Fibroblast of the conjunctiva (primary cell): Measurements from ENCODE around the gene CHST13.

Source experiments
- DNase-seq: peaks from one replicate; pipeline ENCODE4 v3.0.0-alpha.2; 2010; ENCODE audit warnings: low read depth

The CHST13 gene, protein sequence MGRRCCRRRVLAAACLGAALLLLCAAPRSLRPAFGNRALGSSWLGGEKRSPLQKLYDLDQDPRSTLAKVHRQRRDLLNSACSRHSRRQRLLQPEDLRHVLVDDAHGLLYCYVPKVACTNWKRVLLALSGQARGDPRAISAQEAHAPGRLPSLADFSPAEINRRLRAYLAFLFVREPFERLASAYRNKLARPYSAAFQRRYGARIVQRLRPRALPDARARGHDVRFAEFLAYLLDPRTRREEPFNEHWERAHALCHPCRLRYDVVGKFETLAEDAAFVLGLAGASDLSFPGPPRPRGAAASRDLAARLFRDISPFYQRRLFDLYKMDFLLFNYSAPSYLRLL

DNA sequence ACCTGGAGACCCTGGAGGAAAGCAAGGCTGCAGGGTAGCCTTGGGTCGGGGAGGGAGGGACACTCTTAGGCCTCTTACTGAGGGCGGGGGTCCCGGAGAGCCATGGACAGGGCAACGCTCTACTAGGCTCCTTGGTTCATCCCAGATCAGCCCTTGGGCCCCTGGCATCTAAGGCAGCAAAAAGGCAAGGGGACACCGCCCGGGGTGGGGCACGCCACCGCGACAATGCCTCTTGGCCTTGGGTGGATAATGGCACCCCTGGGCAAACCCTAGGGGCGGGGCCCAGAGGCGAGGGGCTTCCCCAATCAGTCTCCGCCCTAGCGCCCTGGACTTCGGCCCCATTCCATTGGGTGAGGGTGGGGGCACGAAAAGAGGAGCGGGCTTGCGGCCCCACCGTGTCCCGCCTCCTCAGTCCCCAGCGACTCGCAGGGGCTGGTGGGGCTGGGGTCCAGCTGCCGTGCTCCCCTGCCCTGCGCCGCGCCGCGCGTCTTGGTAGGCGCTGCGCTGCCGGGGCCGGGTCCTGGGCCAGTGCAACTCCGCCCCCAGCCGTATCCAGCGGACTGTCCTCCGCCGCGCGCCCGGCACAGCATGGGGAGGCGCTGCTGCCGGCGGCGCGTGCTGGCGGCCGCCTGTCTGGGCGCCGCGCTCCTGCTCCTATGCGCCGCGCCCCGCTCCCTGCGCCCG, at the start of gene CHST13:
TSS of gene CHST13 (plus strand) at position 411 of the 684 bp plus-strand sequence. CDS start at position 589, 178 bp downstream.
- no peak for DNase-seq

DNA sequence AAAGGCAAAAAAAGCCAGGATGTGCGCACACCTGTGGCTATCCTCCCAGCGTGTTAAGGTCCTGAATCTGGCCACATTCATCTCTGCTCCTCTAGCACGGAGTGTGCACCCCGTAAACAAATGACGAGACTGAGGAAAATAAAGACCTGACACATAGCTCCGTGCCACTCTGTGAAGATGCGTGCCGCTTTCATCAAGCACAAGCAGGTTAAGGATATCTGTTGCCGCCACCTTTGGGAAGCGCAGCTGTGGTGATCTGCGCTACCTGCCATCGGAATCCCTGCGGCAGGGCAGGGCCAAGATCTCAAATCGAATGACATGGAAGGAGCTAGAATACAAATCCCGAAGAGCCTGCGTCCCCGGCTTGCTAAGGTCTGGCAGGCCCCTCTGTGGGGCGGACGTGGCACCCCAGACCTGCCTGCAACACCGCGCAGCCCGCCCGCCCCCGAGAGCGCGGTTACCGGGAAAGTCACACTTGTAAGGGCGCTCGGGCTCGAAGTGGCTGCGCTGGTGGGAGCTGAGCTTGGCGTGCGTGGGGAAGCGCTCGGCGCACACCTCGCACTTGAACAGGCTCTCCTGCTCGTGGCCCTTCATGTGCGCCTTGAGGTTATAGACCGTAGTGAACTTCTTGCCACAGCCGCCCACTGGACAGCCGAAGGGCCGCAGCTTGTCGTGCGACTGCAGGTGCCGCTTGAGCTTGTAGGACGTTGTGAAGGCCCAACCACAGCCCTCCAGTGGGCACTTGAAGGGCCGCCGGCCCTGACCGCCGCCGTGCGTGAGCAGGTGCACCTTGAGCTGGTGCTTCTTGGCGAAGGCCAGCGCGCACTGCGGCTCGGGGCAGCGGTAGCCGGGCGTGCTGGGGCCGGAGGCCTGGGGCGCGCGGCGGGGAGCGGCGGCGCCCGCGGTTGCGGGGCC, 49.2 kb upstream of the CHST13 start:
- DNase-seq = no peak

DNA sequence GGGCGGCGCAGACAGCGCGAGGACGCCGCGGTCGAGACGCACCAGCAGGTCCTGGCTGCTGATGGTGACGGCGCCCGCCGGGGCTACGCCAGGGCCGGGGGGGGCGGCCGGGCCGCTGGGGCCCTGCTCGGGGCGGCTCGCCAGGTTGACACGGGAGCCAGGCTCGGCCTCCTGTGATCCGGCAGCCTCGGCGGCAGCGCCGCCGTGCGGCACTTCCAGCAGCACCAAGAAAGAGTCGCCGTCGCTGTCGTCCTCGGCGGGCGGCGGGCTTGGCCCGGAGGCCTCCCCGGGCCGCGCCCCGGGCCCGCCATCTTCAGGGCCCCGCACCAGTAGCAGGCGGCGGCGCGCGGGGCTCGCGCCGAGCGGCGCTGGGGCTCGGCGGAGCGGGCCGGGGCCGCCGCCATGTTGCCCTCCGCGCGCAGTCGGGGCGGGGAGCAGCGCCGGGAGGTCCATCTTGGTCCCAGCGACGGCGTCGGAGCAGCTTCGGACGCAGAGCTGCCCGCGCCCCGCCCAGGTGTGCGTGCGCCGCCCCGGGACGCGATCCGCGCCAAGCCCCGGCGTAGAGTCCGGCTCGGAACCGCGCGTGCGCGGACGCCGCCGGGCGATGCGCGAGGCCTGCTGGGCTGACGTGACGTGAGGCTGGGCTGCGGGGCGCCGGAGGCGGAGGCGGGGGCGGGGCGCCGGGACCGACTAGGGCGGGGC, 48.4 kb upstream of the CHST13 start, which contains the start of gene ZXDC:
TSS of gene ZXDC (minus strand) at position 479 of the 702 bp plus-strand sequence. CDS start at position 453, 26 bp downstream.
- peak; percentile 91 for DNase-seq

DNA sequence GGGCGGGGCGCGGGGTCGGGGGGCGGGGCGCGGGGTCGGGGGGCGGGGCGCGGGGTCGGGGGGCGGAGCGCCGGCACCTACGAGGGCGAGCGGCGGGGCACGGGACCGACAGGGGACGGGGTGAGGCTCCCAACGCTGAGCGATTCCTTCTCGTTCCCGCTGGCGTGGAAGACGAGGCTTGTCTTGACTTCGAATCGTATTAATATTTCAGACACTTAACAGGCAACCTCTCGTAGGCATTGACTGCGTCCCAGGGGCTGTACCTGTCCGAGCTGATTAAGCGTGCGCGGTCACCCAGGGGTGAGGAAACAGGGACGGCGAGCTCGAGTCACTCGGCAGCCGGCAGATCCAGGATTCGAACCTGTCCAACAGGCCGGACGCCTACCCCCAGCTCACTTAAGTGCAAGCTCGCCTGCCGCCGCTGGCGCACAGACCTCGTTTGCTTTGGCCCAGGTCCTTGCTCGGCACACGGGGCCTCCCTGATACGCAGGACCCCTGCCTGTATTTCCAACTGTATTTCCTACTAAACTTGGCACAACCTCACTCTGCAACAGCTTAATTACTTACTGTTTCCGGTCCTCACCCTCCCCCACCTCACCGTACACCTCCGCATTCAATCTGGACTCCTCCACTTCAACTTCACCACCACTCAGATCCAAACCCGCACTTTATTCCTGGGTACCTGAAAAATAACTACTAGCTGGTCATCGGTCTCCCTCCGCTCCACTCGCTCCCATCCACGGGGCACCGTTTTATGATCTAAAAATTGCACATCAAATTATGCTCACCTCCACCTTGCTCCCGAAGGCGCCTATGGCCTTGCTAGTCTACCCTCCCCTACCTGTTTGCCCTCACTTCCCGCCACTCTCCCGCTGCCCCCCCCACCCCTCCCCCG, 47.5 kb upstream of the CHST13 start:
- no peak for DNase-seq

DNA sequence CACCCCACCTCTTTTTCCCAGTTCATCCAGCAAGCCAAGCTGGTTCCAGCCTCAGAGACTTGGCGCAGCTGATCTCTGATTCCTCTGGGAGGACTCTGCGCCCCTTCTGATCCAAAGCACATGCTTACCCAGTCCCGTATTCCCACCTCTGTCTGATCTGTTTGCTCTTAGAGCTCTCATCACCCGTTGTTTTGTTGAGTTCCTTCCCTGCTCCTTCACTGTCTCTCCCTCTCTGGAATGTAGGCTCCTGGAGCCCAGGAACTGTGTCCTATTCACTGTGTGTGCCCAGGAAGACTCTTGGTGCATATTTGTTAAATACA, 46.9 kb upstream of the CHST13 start:
- DNase-seq = no peak

DNA sequence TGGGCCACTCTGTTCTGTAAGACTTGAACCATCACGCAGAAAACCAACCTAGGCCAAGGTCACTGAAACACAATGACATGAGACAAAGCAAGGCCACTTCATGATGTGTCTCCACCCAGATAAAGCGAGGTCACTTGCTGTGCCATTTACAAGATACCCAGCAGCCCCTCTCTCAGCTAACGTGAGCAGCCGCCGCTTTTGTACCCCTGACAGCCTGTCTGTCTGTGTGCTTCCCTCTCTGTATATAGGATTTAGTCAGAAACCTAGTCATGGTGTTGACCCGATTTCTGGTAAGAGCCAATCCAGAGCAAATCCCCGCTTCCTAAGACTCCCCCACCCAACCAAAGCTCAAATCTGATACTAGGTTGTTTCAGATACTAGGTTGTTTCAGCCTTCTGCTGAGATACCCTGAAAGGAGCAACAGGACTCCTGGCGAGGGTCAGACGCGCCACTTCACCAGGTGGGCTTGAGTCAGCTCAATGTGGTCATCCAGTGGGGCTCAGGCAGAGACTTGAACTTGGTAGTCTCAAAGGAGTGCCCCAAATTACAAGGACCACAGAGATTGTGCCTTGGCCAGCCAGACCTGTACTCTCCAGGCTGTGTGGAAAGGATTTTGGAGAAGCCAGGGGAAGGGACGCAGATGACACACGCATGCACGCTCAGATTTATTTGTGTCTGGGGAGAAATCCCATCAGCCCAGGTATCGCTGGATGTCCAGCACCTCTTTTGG, 45.2 kb upstream of the CHST13 start:
- DNase-seq = no peak

DNA sequence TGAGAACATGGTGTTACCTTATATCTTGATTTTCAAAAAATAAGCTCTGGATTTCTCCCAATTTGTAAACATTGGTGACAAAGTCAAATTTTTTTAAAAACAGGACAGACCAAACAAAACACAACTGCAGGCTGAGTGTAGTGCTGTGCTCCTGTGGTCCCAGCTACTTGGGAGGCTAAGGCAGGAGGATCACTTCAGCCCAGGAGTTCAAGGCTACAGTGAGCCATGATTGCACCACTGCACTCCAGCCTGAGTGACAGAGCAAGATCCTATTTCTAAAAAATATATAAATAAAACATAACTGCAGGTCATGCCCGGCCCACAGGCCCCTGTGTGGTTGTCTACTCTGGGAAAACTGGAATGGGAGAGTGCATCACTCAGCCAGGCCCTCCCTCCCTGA, 44.3 kb upstream of the CHST13 start:
- no peak for DNase-seq

DNA sequence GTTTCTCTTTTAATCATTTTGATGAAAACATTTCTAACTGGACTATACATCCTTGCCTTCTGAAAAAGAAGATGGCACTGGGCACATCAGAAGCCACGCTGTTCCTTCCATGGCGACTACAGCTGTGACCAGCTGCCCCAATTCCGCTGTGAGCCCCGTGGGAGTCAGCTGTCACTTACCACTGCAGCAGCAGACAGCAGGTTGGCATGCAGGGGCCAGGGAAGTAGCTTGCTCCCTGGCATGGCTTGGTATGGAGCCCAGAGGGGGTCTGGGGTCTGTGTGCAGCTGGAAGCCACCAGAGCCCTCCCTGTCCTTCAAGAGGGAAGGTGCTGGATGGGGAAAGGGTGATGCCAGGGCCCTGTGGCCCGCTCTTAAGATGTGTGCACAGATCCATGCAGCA, 43.7 kb upstream of the CHST13 start:
- DNase-seq = no peak

DNA sequence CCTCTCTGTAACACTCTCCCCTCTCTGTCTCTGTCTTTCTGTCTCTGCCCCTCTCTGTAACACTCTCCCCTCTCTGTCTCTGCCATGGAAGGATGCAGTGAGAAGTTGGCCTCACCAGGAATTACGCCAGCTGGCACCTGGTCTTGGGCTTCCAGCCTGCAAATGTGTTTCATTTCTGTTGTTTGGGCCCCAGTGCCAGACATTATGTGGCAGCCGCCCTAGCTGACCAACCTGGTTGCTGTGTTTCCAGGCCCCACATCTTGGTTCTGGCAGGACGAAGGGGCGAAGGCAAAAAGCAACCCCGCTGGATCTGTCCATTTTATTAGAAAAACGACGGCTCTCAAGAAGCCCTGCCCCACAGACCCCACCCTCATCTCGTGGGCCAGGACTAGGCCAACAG, 43.1 kb upstream of the CHST13 start:
- no peak for DNase-seq

DNA sequence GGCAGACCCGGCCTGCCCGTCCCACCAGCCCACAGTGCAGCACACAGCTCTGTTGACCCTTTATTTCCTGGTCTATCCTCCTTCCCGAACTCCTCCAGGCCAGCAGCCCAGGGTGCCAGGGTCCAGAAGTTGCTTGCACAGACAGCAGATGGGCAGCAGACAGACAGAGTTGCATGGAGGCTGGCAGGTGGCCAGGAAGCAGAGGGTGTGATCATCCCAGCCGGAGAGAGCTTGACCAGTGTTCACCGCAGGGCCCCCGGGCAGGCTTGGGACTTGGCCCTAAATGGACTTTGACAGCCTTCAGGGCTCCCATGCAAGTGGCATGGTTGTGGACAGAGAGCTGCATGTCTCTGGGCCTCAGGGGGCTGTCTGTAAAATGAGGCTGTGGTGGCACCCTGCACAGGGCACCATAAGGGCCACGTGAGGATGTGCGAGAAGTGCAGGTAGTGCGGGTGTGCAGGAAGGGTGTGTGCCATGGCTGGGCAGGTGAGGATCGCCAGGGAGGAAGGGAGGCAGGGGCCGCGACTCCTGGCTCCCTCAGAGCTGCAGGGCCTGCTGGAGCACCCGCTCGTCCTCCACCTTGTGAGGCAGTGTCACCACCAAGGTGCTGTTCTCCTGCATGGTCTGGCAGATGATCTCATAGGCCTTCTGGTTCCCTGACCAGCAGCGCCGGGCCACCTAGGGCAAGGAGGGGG, 42.0 kb upstream of the CHST13 start:
- DNase-seq = no peak

DNA sequence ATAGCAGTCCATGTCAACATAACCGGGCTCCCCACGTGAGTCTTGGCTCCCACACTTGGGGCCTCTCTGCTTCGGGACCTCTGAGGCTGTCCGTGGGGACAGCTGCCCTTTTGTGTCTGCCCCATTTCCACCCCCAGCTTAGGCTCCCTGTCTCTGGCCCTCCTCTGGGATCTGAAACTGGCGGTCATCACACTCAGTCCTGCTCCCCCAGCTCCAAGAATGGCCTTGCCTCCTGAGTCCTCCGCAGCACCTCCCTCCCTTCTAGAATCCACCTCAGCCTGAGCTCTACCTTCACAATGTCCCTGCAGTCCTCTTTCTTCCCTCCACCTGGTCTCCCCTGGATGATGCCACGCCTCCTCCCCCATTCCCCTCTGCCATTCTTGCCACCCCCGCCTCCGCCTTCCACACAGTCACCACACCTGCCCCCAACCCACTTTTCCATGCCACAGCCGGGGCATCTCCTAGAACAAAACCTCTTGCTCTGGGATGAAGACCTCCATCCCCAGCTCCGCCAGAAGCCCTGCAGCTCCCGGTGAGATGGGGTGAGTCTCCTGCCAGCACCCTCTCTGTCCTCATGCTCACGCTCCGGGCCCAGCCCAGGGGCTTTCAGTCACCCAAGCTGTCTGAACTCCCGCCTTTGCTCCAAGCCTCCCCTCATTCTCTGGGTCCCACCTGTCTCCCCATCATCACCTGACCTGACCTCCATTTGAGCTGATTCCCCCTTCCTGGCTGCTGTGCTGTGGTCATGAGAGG, 41.3 kb upstream of the CHST13 start:
- no peak for DNase-seq

DNA sequence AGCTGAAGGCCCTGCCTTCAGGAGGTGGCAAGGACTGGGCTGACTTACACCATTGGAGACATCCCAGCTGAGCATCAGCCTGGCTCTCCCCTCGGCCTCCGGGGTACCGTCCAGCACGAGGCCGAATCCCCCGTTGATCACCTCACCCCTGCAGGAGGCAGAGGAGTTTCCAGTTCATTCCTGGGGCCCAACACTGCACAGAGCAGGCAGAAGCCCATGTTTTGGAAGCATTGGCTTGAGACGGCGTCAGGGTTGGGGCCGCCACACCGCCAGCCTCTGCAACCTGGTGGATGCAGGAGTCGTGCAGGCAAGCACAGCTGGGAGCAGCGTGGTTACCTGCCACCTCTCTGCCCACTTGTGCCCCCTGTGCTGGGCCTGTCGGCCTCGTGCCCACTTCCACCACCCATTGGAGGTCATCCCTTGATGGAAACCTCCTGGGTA, 40.6 kb upstream of the CHST13 start:
- DNase-seq = no peak

DNA sequence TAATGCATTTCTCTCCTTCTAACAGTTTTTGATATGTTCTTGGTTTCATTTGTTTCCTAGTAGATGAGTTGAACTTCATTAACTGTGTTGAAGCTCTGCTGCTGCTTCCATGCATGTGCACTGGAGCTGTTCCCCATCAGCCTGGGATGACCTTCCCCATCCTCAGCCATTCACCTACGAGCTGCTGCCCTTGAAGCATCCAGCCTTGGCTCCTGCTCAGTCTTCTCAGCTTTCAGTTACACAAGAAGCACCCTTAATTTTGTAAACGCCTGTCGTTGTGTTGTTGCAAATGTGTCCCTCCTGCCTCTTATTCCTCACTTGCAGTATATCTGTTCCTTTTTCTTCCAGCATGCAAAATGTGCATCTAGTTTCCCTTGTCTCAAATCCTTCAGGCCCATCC, 39.8 kb upstream of the CHST13 start:
- no peak for DNase-seq

DNA sequence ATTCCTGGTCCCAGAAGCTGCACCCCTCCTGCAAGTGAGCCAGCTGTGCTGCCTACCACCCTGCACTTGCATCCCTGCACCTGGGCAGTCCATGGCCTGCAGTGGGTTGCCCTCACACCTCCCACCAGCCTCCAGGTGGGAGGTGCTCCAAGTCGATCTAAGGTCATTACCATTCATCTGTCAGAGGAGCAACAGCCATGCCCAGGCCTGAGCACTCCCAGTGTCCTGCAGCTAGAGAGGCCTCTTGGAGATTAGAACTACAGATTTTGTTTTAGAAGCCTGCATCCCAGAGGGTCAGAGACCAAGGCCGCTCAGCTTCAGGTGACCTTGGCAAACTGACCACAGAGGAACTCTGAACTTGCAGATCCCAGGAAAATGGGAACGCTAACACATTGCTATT, 39.3 kb upstream of the CHST13 start:
- DNase-seq = no peak

DNA sequence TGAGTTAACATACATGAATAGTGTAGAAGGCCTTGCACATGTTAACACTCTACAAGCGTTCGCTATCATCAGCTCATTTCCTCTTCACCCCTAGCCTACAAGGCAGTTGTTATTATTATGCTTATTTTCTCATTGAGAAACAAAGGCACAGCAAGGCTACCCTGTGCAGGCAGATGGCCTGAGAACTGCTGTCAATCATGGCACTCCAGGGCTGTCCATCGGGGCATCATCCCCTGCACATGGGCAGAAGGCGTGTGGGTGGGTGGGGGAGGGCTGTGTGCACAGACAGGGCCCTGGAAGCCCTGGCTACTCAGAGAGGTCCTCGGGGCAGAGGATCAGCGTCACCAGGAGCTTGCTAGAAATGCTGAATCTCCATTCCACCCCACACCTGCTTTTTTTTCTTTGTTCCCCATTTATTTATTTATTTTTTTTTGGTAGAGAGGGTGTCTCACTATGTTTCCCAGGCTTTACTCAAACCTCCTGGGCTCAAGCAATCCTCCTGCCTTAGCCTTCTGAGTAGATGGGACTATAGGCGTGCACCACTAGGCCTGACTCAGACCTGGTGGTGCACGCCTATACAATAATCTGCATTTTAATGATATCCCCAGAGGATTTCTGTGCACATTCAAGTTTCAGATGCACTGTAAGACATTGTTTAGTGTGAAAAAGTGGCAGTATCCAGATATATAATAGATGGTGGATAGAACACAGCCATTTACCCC, 38.6 kb upstream of the CHST13 start:
- DNase-seq = no peak

DNA sequence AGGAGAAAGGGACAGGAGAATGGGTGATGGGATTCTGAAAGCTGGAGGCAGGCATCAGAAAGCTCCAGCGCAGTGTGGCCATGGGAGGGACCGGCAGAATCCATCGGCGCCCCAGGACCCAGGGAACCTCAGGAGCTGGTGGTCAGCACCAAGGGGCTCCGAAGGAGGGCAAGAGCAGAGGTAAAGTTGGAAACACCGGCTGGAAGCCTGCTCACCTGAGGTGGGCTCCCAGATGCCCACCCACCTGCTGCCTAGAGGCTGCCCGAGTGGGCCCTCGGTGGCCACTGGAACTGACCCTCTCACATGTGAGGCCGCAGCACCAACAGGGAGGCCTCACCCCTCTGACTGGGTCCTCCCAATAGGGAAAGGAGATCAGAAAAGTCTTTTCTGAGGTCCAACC, 38.0 kb upstream of the CHST13 start:
- DNase-seq = no peak

DNA sequence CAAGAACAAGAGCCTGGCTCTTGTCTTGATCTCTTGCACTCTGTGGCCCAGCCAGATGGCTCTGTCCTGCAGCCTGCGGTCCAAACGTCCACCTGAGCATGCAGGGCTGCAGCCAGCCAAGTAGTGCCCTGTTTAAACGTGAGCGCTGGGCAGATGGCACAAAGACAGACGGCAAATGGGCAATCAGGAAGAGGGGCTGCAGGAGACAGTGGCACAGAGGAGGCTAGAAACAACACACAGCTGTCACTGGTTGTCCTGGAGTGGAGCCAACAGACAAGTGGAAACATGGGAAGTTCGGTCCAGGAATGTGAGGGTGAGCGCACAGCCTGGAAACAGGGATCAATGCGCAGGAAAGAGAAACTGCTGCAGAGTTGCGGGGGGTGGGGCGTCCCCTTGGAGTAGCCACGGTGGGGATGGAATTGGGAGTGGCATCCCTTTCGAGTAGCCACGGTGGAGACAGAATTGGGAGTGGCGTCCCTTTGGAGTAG, 37.6 kb upstream of the CHST13 start:
- DNase-seq = no peak

DNA sequence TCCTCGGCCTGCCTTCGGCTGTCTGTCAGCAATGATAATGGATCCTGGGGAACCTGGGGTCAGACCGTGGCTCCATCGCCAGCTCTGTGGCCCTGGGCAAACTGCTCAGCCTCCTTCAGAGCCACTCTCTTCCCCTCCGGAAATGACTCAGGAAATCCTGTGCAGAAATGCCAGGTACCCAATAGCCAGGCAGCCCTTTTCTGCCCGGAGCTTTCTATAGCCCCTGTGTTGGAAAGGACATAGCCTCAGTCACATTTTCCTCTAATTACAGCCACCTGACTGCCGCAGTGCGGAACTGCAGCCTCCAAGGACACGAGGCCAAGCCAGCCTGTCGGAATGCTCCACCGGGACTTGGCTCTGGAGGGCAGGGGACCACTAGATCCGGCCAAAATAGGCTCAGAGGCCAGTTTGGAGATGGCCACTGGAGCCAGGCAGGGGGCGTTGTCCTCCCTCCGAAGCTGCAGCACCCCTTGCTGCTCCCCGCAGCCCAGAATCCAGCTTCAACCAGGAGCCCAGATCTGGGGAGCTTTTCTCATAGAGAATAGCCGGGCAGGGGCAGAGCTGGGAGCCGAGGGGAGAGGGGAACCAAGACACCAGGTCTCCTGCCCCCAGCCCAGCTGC, 36.7 kb upstream of the CHST13 start:
- no peak for DNase-seq
